Nucleus accumbens (tissue), 56 donors: ENCODE measurements around the gene KPNA6.
A peak's percentile ranks its signal among the peaks of the same experiment; 100 is the strongest.
"Not testable (repeated sequence)": the region's sequence is repeated elsewhere in the genome, so short reads cannot be mapped to it uniquely, and the experiment has no call there.

Experiments
- DNase-seq, 56 donors: peaks; one replicate each; lab custom pipeline; 2025; lab: John Stamatoyannopoulos, UW

KPNA6 gene

GRCh38 chr1:32137111-32137510 lies 29.3 kb downstream of the KPNA6 start:
- DNase-seq = no peak

GRCh38 chr1:32138965-32139364 lies 31.1 kb downstream of the KPNA6 start:
- DNase-seq = no peak

GRCh38 chr1:32142446-32143301 lies 34.8 kb downstream of the KPNA6 start:
- DNase-seq = peak in 1 of 56 donors; percentile 11

- DNase-seq = not testable (repeated sequence)
Observed at GRCh38 chr1:32143302-32143695, 35.4 kb downstream of the KPNA6 start.

- DNase-seq = no peak
Observed at GRCh38 chr1:32144033-32144432, 36.2 kb downstream of the KPNA6 start.

- DNase-seq = not testable (repeated sequence)
Observed at GRCh38 chr1:32147799-32148198, 39.9 kb downstream of the KPNA6 start.

- no peak for DNase-seq
Observed at GRCh38 chr1:32150847-32151246, 43.0 kb downstream of the KPNA6 start.

- DNase-seq = peak in 1 of 56 donors; percentile 4
Observed at GRCh38 chr1:32151319-32151787, 43.5 kb downstream of the KPNA6 start.

- DNase-seq = no peak
Observed at GRCh38 chr1:32159189-32159588, 51.3 kb downstream of the KPNA6 start.

- no peak for DNase-seq
Observed at GRCh38 chr1:32163405-32163804, 55.5 kb downstream of the KPNA6 start.

- not testable (repeated sequence) for DNase-seq
Observed at GRCh38 chr1:32165633-32166032, 57.8 kb downstream of the KPNA6 start.

- DNase-seq = no peak
Observed at GRCh38 chr1:32170991-32171390, 63.1 kb downstream of the KPNA6 start.

GRCh38 chr1:32172621-32173245 lies 64.9 kb downstream of the KPNA6 start:
- DNase-seq = no peak

- DNase-seq = no peak
Observed at GRCh38 chr1:32178380-32179192, 70.7 kb downstream of the KPNA6 start.

- peak in 1 of 56 donors; percentile 68 for DNase-seq
Observed at GRCh38 chr1:32179193-32179442, 71.3 kb downstream of the KPNA6 start.

- DNase-seq = peak; percentile 47 to 99 (median 92)
Observed at GRCh38 chr1:32179443-32180185, 71.8 kb downstream of the KPNA6 start, which contains the start of gene TXLNA. TSS of gene TXLNA (plus strand) at chr1:32179675. CDS start at chr1:32180346, 671 bp downstream.

- peak in 27 of 56 donors; percentile 7 to 67 (median 46) for DNase-seq
Observed at GRCh38 chr1:32180186-32181060, 72.6 kb downstream of the KPNA6 start.

- DNase-seq = no peak
Observed at GRCh38 chr1:32181065-32181464, 73.2 kb downstream of the KPNA6 start.

- no peak for DNase-seq
Observed at GRCh38 chr1:32181563-32181962, 73.7 kb downstream of the KPNA6 start.
